Gastrocnemius medialis (tissue), 4 donors: ENCODE data around the gene CHST11.

Source experiments
- POLR2A ChIP-seq, 2 donors: fragments of 450-650 bp; IDR thresholded peaks; one replicate each; pipeline ENCODE4 v1.6.1; 2017; ENCODE audit warnings: antibody characterized with exemption in 2 of 2, mild to moderate bottlenecking in 2 of 2, moderate library complexity in 2 of 2
- TF ChIP-seq, protein P1 (sequence below), 5 experiments: fragments of 450-650 bp in 3 of 5; fragments of 200-600 bp in 2 of 5; sonication (generic) in 2 of 5; IDR thresholded peaks in 4 of 5; conservative IDR thresholded peaks in 1 of 5; 1 replicate in 4 of 5; 2 replicates in 1 of 5; pipeline ENCODE4 v1.5.1; 2016 to 2019; ENCODE audit warnings: antibody characterized with exemption in 5 of 5, mild to moderate bottlenecking in 3 of 5, moderate library complexity in 3 of 5

DNA sequence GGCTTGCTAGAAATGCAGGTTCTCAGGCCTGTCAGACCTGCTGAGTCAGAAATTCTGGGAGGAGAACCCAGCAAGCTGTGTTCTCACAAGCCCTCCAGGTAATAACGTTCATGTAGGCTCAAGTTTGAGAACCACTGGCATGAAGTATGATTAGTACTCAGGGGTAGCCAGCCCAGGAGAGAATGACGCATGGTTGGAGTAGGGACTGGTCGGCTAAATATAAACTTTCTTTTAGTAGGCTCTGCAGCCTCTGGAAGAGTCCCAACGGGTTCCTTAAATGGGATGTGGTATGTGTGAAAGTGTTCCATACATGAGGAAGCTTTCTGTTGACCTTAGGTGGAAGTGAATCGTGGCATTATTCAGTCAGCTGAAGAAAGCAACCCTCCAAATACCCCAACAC lies 292.0 kb downstream of the CHST11 start:
- TF ChIP-seq, protein P1, sequence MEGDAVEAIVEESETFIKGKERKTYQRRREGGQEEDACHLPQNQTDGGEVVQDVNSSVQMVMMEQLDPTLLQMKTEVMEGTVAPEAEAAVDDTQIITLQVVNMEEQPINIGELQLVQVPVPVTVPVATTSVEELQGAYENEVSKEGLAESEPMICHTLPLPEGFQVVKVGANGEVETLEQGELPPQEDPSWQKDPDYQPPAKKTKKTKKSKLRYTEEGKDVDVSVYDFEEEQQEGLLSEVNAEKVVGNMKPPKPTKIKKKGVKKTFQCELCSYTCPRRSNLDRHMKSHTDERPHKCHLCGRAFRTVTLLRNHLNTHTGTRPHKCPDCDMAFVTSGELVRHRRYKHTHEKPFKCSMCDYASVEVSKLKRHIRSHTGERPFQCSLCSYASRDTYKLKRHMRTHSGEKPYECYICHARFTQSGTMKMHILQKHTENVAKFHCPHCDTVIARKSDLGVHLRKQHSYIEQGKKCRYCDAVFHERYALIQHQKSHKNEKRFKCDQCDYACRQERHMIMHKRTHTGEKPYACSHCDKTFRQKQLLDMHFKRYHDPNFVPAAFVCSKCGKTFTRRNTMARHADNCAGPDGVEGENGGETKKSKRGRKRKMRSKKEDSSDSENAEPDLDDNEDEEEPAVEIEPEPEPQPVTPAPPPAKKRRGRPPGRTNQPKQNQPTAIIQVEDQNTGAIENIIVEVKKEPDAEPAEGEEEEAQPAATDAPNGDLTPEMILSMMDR (IDR thresholded peaks at IDR 0.05 in 4 of 5, conservative IDR thresholded peaks at IDR 0.05 in 1 of 5): no peak
- no peak for TF ChIP-seq POLR2A (IDR thresholded peaks at IDR 0.05)
